Uterus (tissue), 4 donors: ENCODE data around the gene ATP6AP1. TPM values are rescaled to one million over a fixed set of nuclear protein-coding genes. Genes with fewer than 3 reads are reported as not detected.

ENCODE experiments used
- DNase-seq, 2 donors: peaks; one replicate each; pipeline ENCODE4 v3.0.0-alpha.2; 2019 to 2020
- H3K27ac ChIP-seq, 2 donors: fragments of 200-600 bp; sonication (generic); 1 replicate in 1 of 2; 2 replicates in 1 of 2; pipeline ENCODE4 v1.5.1; 2016 to 2018
- H3K27me3 ChIP-seq, 2 donors: fragments of 200-600 bp; sonication (generic); one replicate each; pipeline ENCODE4 v1.5.1; 2018 to 2019; ENCODE audit warnings: control low read depth in 1 of 2
- H3K36me3 ChIP-seq, 2 donors: fragments of 200-600 bp; sonication (generic); one replicate each; pipeline ENCODE4 v1.5.1; 2019; ENCODE audit warnings: control low read depth in 1 of 2
- H3K4me1 ChIP-seq, 2 donors: fragments of 200-600 bp; sonication (generic); one replicate each; pipeline ENCODE4 v1.5.1; 2018 to 2019; ENCODE audit warnings: control low read depth in 1 of 2
- H3K4me3 ChIP-seq, 2 donors: fragments of 200-600 bp; sonication (generic); 1 replicate in 1 of 2; 2 replicates in 1 of 2; pipeline ENCODE4 v1.5.1; 2018 to 2019; ENCODE audit warnings: mild to moderate bottlenecking in 1 of 2
- H3K9me3 ChIP-seq, 2 donors: fragments of 200-600 bp; sonication (generic); one replicate each; pipeline ENCODE4 v1.5.1; 2019; ENCODE audit warnings: control low read depth in 1 of 2
- CTCF ChIP-seq, 4 experiments: fragments of 200-600 bp in 2 of 4; fragments of 450-650 bp in 2 of 4; sonication (generic) in 2 of 4; IDR thresholded peaks; one replicate each; pipeline ENCODE4 v1.5.1; 2016 to 2019; ENCODE audit warnings: antibody characterized with exemption in 4 of 4, mild to moderate bottlenecking in 2 of 4, moderate library complexity in 1 of 4
- POLR2A ChIP-seq, 2 donors: fragments of 450-650 bp; IDR thresholded peaks; one replicate each; pipeline ENCODE4 v1.6.1; 2016; ENCODE audit warnings: antibody characterized with exemption in 2 of 2, mild to moderate bottlenecking in 1 of 2, moderate library complexity in 1 of 2
- intact Hi-C: fragments of 100-400 bp; cut with DNase I; formaldehyde crosslinking; loops from one replicate; pipeline ENCODE4 v1.15.1; 2023; ENCODE audit warnings: low total_unique reads
- total RNA-seq, 4 donors: library from RNA; depleted of rRNA in 3 of 4; stranded (reverse); fragments of >200 nt in 3 of 4; gene quantifications; one replicate each; pipeline versions ENCODE4 v1.1.0 to v1.2.4, GENCODE V29; 2014 to 2023
- donor health status: DM: yes; HTN: yes; CAD: no.

ATP6AP1 gene
- total RNA-seq, 4 donors from 2014 or later = 5.1 to 71.3 (median 42.1) TPM

- Histone ChIP-seq H3K36me3 (no peaks in the 10 kb centered on the region), H3K4me1 (no peaks in the 10 kb centered on the region), H3K27ac (no peak overlapping the region), H3K4me3 (no peak overlapping the region), H3K9me3 (no peaks in the 10 kb centered on the region), H3K27me3 (no peaks in the 10 kb centered on the region)
- no peak for TF ChIP-seq POLR2A (IDR thresholded peaks at IDR 0.05)
- TF ChIP-seq CTCF (IDR thresholded peaks at IDR 0.05) = no peak
- intact Hi-C loops = no loop called here
- DNase-seq = no peak
These were observed 21.1 kb downstream of the ATP6AP1 start for GRCh38 chrX:154449618-154450017.

GRCh38 chrX:154450312-154450711 lies 21.8 kb downstream of the ATP6AP1 start:
- DNase-seq = no peak
- no peak overlapping the region for H3K27ac ChIP-seq
- TF ChIP-seq CTCF (IDR thresholded peaks at IDR 0.05) (no peak), POLR2A (IDR thresholded peaks at IDR 0.05) (no peak)
- no peak overlapping the region for H3K4me3 ChIP-seq
- no peaks in the 10 kb centered on the region for H3K4me1 ChIP-seq
- no peaks in the 10 kb centered on the region for H3K36me3 ChIP-seq
- H3K9me3 ChIP-seq = no peaks in the 10 kb centered on the region
- intact Hi-C loops = no loop called here
- H3K27me3 ChIP-seq = no peaks in the 10 kb centered on the region

- TF ChIP-seq POLR2A (IDR thresholded peaks at IDR 0.05) (no peak), CTCF (IDR thresholded peaks at IDR 0.05) (no peak)
- H3K27me3 ChIP-seq = no peaks in the 10 kb centered on the region
- H3K27ac ChIP-seq = no peak overlapping the region
- no peaks in the 10 kb centered on the region for H3K36me3 ChIP-seq
- no peaks in the 10 kb centered on the region for H3K9me3 ChIP-seq
- H3K4me3 ChIP-seq = no peak overlapping the region
- no peak for DNase-seq
- intact Hi-C loops = no loop called here
- no peaks in the 10 kb centered on the region for H3K4me1 ChIP-seq
These were observed 24.3 kb downstream of the ATP6AP1 start for GRCh38 chrX:154452823-154453222.

- Histone ChIP-seq H3K4me3 (peak overlapping the region; percentile 47 to 79), H3K9me3 (no peaks in the 10 kb centered on the region), H3K27me3 (no peaks in the 10 kb centered on the region), H3K36me3 (no peaks in the 10 kb centered on the region), H3K27ac (peak overlapping the region; percentile 76 to 83), H3K4me1 (no peaks in the 10 kb centered on the region)
- TF ChIP-seq CTCF (IDR thresholded peaks at IDR 0.05) = no peak
- TF ChIP-seq POLR2A (IDR thresholded peaks at IDR 0.05) = no peak
- intact Hi-C loops = no loop called here
- DNase-seq = peak in 1 of 2 donors; percentile 41
These were observed 29.1 kb downstream of the ATP6AP1 start for GRCh38 chrX:154457491-154458115.

- DNase-seq = peak in 1 of 2 donors; percentile 54
- H3K27ac ChIP-seq = peak within 1 kb of the TSS; percentile 76 to 83
- no peaks in the 10 kb centered on the region for H3K36me3 ChIP-seq
- no peaks in the 10 kb centered on the region for H3K27me3 ChIP-seq
- no peaks in the 10 kb centered on the region for H3K4me1 ChIP-seq
- H3K4me3 ChIP-seq = peak within 1 kb of the TSS; percentile 47 to 79
- H3K9me3 ChIP-seq = no peaks in the 10 kb centered on the region
- intact Hi-C loops = no loop called here
- no peak for TF ChIP-seq CTCF (IDR thresholded peaks at IDR 0.05)
- peak; percentile 82 to 86 for TF ChIP-seq POLR2A (IDR thresholded peaks at IDR 0.05)
These were observed 29.9 kb downstream of the ATP6AP1 start, which contains the start of gene PLXNA3 for GRCh38 chrX:154458116-154458953. PLXNA3 (plus strand) TSS chrX:154458281; CDS start chrX:154460184, 1,903 bp downstream.
